GM12801 (cell line): ENCODE results near the gene SPON1.

Experiments
- TF ChIP-seq, protein P1 (sequence below): IDR thresholded peaks from one replicate; pipeline ENCODE4 v1.5.1; 2011; ENCODE audit warnings: control low read depth; ENCODE audit not compliant: insufficient read length; ENCODE audit errors: extremely low read depth

SPON1 gene

DNA sequence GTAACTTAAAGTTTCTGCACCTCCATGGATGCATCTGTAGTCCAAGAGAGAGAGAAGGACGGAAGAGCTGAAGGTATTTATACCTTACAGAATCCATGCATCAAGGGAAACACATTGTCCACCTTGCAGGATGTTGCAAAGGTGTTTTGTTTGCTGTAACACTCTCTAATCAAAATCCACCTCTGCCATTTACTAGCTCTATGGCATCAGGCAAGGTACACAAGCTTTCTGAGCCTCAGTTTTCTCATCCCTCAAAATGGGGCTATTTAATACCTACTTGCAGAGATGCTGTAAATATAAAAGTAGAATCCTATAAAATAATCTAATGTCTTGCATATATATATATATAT lies 21.6 kb upstream of the SPON1 start:
- TF ChIP-seq, protein P1, sequence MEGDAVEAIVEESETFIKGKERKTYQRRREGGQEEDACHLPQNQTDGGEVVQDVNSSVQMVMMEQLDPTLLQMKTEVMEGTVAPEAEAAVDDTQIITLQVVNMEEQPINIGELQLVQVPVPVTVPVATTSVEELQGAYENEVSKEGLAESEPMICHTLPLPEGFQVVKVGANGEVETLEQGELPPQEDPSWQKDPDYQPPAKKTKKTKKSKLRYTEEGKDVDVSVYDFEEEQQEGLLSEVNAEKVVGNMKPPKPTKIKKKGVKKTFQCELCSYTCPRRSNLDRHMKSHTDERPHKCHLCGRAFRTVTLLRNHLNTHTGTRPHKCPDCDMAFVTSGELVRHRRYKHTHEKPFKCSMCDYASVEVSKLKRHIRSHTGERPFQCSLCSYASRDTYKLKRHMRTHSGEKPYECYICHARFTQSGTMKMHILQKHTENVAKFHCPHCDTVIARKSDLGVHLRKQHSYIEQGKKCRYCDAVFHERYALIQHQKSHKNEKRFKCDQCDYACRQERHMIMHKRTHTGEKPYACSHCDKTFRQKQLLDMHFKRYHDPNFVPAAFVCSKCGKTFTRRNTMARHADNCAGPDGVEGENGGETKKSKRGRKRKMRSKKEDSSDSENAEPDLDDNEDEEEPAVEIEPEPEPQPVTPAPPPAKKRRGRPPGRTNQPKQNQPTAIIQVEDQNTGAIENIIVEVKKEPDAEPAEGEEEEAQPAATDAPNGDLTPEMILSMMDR: no peak

DNA sequence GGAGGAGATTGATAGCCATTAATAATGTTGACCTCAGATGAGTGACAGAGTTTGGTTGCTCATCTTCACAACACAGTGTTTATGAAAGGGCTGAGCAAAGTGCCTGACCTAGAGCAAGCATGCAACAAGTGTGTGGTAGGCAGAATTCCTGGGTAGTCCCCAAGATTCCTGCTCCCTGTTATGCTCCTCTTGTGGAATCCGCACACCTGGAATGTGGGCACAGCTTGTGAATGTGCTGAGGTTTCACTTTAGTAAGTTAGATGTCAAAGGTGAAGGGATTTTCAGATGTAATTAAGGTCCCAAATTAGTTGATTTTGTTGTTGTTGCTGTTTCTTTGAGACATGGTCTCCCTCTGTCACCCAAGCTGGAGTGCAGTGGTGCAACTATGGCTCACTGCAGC lies 20.7 kb upstream of the SPON1 start:
- TF ChIP-seq, protein P1: no peak

DNA sequence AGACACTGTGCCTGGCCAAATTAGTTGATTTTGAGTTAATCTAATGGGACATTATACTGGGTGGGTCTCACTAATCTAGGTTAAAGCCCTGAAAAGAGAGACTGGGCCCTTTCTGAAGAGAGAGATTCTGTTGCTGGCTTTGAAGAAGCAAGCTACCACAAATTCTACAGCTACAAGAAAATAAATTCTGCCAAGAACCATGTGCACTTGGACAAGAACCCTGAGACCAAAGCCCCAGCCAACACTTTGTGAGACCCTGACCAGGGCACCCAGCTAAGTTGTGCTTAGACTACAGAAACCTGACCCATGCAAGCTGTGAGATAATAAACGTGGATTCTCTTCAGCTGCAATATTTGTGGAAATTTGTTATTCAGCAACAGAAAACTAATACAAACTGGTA lies 20.1 kb upstream of the SPON1 start:
- TF ChIP-seq, protein P1: no peak

DNA sequence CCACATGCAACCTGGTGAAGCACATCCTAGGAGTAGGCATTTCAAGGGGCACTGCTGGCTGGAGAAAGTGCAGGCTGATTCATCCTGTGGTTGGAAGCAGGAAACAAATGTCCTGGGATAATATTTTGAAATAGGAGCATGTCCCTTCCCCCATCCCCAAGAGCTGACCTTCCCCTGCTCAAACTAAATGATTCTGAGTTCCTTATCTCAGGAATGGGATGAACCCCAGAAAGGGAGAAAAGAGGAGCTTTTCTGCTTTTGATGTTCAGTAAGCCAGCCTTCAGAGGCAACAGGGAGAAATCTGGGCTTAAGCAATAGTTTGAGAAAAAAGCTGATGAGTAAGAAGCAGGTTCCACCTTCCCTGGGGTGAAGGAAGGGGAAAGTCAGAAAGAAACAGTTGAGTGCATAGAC lies 19.5 kb upstream of the SPON1 start:
- TF ChIP-seq, protein P1: no peak

DNA sequence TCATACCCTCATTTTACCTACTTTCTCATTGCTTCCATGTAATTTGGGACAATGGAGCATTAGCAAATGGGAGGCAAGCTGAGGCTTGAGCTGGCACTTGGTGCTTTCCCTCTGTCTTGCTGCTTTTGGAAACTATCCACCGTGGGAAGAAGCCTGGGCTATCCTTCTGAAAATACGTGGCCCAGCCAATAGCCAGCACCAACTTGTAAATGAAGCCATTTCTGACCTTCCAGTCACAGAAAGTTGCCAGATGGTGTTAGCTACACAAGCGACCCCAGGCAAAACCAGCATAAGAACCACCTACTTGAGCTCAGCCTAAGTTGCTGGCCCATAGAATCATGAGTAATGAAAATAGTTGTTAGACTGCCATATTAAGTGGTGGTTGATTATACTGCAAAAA lies 18.5 kb upstream of the SPON1 start:
- TF ChIP-seq, protein P1: no peak

DNA sequence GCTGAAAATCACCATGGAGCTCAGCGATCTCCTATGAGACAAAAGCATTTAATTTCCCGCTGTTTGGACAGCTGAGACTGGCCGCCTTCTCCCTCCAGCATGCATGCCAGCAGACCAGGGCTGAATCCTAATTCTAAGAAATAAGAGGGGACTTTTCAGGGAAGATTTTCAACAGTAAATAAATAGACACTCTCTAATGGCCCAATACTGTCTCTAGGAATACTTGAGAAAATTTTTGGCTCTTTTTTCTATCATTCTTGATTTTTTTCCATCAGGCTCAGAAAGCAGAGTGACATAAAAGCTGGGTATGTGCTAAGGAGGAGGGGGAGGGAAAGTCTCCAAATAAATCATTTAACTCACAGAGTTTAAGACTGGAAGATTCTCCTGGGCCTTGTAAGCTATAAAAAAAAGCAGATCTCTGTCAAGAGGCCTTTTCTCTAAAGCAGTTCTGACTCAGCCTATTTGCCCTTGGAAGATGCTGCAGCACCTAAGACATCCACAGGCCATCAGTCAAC lies 17.6 kb upstream of the SPON1 start:
- TF ChIP-seq, protein P1: no peak

DNA sequence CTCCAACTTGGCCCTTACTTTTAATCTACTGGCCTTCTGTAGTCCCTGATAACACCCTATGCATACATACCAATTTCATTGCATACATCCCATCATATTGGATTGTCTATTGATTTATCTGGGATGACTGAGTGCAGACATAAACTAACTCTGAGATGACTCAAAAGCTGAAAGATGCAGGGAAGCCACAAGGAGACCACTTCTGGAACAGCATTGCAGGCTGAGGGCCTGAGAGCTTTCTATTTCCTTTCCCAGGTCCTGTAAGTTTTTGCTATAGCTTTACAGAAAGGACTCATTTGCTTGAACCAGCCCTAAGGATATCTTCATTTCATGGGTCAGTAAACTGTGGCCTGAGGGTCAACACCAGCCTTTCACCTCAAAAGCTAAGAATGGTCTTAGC lies 15.1 kb upstream of the SPON1 start:
- TF ChIP-seq, protein P1: no peak

DNA sequence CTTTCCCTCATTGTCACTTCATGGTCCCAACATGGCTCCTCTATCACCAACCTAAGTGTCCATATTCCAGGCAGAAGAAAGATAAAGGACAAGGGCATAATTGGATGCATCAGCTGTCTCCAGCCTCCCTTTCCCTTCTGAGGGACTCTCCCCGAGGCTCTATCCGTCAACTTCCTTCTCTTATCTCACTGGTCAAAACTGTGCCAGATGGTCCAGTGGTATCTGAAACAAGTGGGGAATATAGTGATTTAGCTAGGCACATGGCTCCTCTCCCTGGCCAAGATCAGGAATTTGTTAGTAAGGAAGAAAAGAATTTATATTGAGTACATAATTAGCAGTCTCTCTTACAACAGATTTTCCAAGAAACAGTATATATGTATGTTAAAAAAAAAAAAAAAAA lies 12.6 kb upstream of the SPON1 start:
- TF ChIP-seq, protein P1: no peak
